Lung (tissue), 12 donors: ENCODE data around the gene RNF112. TPM values are rescaled to one million over a fixed set of nuclear protein-coding genes. Genes with fewer than 3 reads are reported as not detected.
"Not testable (repeated sequence)": the region's sequence is repeated elsewhere in the genome, so short reads cannot be mapped to it uniquely, and the experiment has no call there.

ENCODE experiments used
- ATAC-seq: fragments of 200-7000 bp; cut with Tn5 transposase; one replicate; pipeline ENCODE4 v1.9.1; 2020; ENCODE audit warnings: moderate number of reproducible peaks; ENCODE audit not compliant: insufficient read depth, low FRiP score
- DNase-seq, 3 donors: peaks; one replicate each; pipeline ENCODE4 v3.0.0-alpha.2; 2013 to 2017
- H3K27ac ChIP-seq, 2 donors: one replicate each; pipeline ENCODE4 v1.5.1; 2013; ENCODE audit warnings: mild to moderate bottlenecking in 2 of 2, moderate library complexity in 2 of 2, control low read depth in 1 of 2, inconsistent platforms in 1 of 2, low read depth in 1 of 2, low read length in 1 of 2
- H3K27me3 ChIP-seq, 3 donors: one replicate each; pipeline ENCODE4 v1.5.1; 2013; ENCODE audit warnings: low read length in 2 of 3; ENCODE audit not compliant: control insufficient read depth in 3 of 3, insufficient read depth in 3 of 3
- H3K36me3 ChIP-seq, 4 donors: one replicate each; pipeline ENCODE4 v1.5.1; 2013; ENCODE audit warnings: low read length in 4 of 4, mild to moderate bottlenecking in 1 of 4, moderate library complexity in 1 of 4; ENCODE audit not compliant: control insufficient read depth in 4 of 4, insufficient read depth in 4 of 4
- H3K4me1 ChIP-seq, 5 donors: one replicate each; pipeline ENCODE4 v1.5.1; 2013; ENCODE audit warnings: low read length in 5 of 5, mild to moderate bottlenecking in 2 of 5, moderate library complexity in 1 of 5; ENCODE audit not compliant: control insufficient read depth in 5 of 5, insufficient read depth in 5 of 5
- H3K4me3 ChIP-seq: one replicate; pipeline ENCODE4 v1.5.1; 2013; ENCODE audit warnings: mild to moderate bottlenecking, control low read depth, moderate library complexity
- H3K9ac ChIP-seq, 2 donors: one replicate each; pipeline ENCODE4 v1.5.1; 2013; ENCODE audit warnings: low read length in 2 of 2, control low read depth in 1 of 2; ENCODE audit not compliant: insufficient read depth in 1 of 2
- H3K9me3 ChIP-seq, 4 donors: one replicate each; pipeline ENCODE4 v1.5.1; 2013; ENCODE audit warnings: low read length in 3 of 4, mild to moderate bottlenecking in 1 of 4, moderate library complexity in 1 of 4; ENCODE audit not compliant: control insufficient read depth in 4 of 4, insufficient read depth in 3 of 4
- WGBS, 2 donors: extraction: QIAGEN DNeasy Blood & Tissue Kit; methylation state at CpG; one replicate each; pipeline ENCODE4 v1.1.7; 2013; 5-methylcytosine and 5-hydroxymethylcytosine counted together
- polyA plus RNA-seq, 2 donors: library from polyadenylated mRNA; stranded (reverse); fragments of 200-250 nt; gene quantifications; one replicate each; pipeline ENCODE4 v1.2.1, GENCODE V29; 2013
- total RNA-seq, 2 donors: library from RNA; depleted of rRNA in 1 of 2; stranded (reverse); fragments of >200 nt in 1 of 2; gene quantifications; one replicate each; pipeline ENCODE4 v1.2.1, GENCODE V29; 2014 to 2021
- TF ChIP-seq, protein P1 (sequence below): IDR thresholded peaks from 2 replicates; pipeline ENCODE4 v1.5.1; 2012; ENCODE audit warnings: mild to moderate bottlenecking; ENCODE audit errors: control extremely low read depth, extremely low read depth
- donor health status: control.
- donor health status: control.
- donor health status: Bipolar disorder and iron deficiency.
- donor health status: healthy.
- donor health status: DM: yes; HTN: yes; CAD: no.

RNF112 gene
- total and polyA plus RNA-seq, 4 donors, result 2.4 to 6.9 (median 3.3) TPM

DNA sequence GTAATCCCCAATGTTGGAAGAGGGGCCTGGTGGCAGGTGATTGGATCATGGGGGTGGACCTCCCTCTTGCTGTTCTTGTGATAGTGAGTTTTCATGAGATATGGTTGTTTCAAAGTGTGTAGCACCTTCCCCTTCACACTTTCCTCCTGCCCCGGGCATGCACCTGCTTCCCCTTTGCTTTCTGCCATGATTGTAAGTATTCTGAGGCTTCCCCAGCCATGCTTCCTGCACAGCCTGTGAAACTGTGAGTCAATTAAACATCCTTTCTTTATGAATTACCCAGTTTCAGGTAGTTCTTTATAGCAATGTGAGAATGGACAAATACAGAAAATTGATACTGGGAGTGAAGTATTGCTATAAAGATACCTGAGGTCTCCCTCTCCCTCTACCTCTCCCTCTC lies 29.4 kb downstream of the RNF112 start:
- H3K36me3 ChIP-seq, result no peaks in the 10 kb centered on the region
- no peaks in the 10 kb centered on the region for H3K4me1 ChIP-seq
- DNase-seq (no peak), ATAC-seq (no peak)
- no peak overlapping the region for H3K4me3 ChIP-seq
- WGBS, 2 donors, result 30 to 57% methylated on average over 1 of the region's 1 CpG
- H3K9ac ChIP-seq, result no peak overlapping the region
- no peaks in the 10 kb centered on the region for H3K27me3 ChIP-seq
- peaks cover 0 to 7% (median 4%) of the 10 kb centered on the region in 4 donors for H3K9me3 ChIP-seq
- TF ChIP-seq, protein P1, sequence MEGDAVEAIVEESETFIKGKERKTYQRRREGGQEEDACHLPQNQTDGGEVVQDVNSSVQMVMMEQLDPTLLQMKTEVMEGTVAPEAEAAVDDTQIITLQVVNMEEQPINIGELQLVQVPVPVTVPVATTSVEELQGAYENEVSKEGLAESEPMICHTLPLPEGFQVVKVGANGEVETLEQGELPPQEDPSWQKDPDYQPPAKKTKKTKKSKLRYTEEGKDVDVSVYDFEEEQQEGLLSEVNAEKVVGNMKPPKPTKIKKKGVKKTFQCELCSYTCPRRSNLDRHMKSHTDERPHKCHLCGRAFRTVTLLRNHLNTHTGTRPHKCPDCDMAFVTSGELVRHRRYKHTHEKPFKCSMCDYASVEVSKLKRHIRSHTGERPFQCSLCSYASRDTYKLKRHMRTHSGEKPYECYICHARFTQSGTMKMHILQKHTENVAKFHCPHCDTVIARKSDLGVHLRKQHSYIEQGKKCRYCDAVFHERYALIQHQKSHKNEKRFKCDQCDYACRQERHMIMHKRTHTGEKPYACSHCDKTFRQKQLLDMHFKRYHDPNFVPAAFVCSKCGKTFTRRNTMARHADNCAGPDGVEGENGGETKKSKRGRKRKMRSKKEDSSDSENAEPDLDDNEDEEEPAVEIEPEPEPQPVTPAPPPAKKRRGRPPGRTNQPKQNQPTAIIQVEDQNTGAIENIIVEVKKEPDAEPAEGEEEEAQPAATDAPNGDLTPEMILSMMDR, result no peak
- no peak overlapping the region for H3K27ac ChIP-seq

DNA sequence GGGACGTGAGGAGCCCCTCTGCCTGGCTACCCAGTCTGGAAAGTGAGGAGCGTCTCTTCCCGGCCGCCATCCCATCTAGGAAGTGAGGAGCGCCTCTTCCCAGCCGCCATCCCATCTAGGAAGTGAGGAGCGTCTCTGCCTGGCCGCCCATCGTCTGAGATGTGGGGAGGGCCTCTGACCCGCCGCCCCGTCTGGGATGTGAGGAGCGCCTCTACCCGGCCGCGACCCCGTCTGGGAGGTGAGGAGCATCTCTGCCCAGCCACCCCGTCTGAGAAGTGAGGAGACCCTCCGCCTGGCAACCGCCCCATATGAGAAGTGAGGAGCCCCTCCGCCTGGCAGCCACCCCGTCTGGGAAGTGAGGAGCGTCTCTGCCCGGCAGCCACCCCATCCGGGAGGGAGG lies 30.3 kb downstream of the RNF112 start:
- not testable (repeated sequence) for H3K4me3 ChIP-seq, ATAC-seq, H3K9ac ChIP-seq, DNase-seq, H3K27ac ChIP-seq, H3K4me1 ChIP-seq, H3K36me3 ChIP-seq, H3K27me3 ChIP-seq, H3K9me3 ChIP-seq
- 96% methylated on average over 20 to 23 of the region's 25 CpGs for WGBS, 2 donors

DNA sequence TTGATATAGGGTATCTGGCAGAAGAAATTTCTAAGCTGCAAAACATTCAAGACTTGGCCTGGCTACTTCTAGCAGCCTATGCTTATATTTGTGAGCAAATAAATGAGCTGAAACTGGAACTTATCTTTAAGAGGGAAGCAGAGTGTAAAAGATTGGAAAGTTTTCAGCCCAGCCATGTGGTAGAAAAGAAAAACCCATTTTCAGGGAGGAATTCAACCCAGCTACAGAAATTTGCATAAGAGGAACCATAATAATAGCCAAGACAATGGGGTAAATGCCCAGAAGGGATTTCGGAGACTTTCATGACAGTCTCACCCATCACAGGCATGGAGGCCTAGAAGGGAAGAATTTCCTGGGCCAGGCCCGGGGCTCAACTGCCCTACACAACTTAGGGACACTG lies 31.7 kb downstream of the RNF112 start:
- no peak for DNase-seq
- Histone ChIP-seq H3K4me1 (peaks cover 0 to 11% (median 0%) of the 10 kb centered on the region in 5 donors), H3K4me3 (no peak overlapping the region), H3K36me3 (no peaks in the 10 kb centered on the region), H3K9ac (no peak overlapping the region), H3K27me3 (no peaks in the 10 kb centered on the region), H3K27ac (no peak overlapping the region), H3K9me3 (peaks cover 0 to 7% (median 4%) of the 10 kb centered on the region in 4 donors)
- TF ChIP-seq, protein P1, result no peak
- 93 to 95% methylated on average over 2 of the region's 2 CpGs for WGBS, 2 donors
- no peak for ATAC-seq

DNA sequence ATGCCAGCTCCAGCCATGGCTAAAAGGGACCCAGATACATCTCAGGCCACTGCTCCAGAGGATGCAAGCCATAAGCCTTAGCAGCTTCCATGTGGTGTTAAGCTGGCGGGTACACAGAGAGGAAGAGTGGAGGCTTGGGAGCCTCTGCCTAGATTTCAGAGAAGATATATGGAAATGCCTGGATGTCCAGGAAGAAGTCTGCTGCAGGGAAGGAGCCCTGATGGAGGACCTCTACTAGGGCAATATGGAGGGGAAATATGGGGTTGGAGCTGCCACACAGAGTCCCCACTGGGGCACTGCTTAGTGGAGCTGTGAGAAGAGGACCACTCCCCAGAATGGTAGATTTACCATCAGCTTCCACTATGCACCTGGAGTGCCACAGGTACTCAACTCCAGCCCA lies 32.1 kb downstream of the RNF112 start:
- no peak overlapping the region for H3K27ac ChIP-seq
- no peaks in the 10 kb centered on the region for H3K27me3 ChIP-seq
- no peaks in the 10 kb centered on the region for H3K36me3 ChIP-seq
- H3K4me1 ChIP-seq, result peaks cover 0 to 15% (median under 1%) of the 10 kb centered on the region in 5 donors
- no peak overlapping the region for H3K9ac ChIP-seq
- H3K9me3 ChIP-seq, result peaks cover 0 to 7% (median 4%) of the 10 kb centered on the region in 4 donors
- no peak overlapping the region for H3K4me3 ChIP-seq
- DNase-seq (no peak), ATAC-seq (no peak)
- 95 to 100% methylated on average over 1 of the region's 1 CpG for WGBS, 2 donors
- TF ChIP-seq, protein P1, result no peak
